Keratinocyte (primary cell): ENCODE results near the gene WDR91.

Source experiments
- CTCF ChIP-seq, 3 experiments: IDR thresholded peaks in 1 of 3; conservative IDR thresholded peaks in 1 of 3; optimal IDR thresholded peaks in 1 of 3; 2 replicates in 2 of 3; 3 replicates in 1 of 3; pipeline versions ENCODE3 to v1.5.1; 2011; ENCODE audit warnings: low read length in 3 of 3, mild to moderate bottlenecking in 3 of 3, moderate library complexity in 2 of 3, control low read depth in 1 of 3, inconsistent platforms in 1 of 3; ENCODE audit not compliant: insufficient read depth in 2 of 3; ENCODE audit errors: extremely low read depth in 1 of 3
- EZH2 ChIP-seq: IDR thresholded peaks from one replicate; pipeline ENCODE4 v1.6.1; 2012; ENCODE audit warnings: inconsistent platforms, mild to moderate bottlenecking, low read length, moderate library complexity

- TF ChIP-seq CTCF (optimal IDR thresholded peaks at IDR 0.05 in 1 of 3, IDR thresholded peaks at IDR 0.05 in 1 of 3, conservative IDR thresholded peaks at IDR 0.05 in 1 of 3; ENCODE audit: extremely low read depth in 1 of 3, insufficient read depth in 2 of 3, low read length in 3 of 3) (no peak), EZH2 (no peak)
These were observed 50.3 kb downstream of the WDR91 start for GRCh38 chr7:135160858-135161653.
